Uterus (tissue), 4 donors: Measurements from ENCODE around the gene PIR. TPM values are rescaled to one million over a fixed set of nuclear protein-coding genes. Genes with fewer than 3 reads are reported as not detected.
A peak's percentile ranks its signal among the peaks of the same experiment; 100 is the strongest.

Experiments used
- DNase-seq, 2 donors: peaks; one replicate each; pipeline ENCODE4 v3.0.0-alpha.2; 2019 to 2020
- H3K27ac ChIP-seq, 2 donors: fragments of 200-600 bp; sonication (generic); 1 replicate in 1 of 2; 2 replicates in 1 of 2; pipeline ENCODE4 v1.5.1; 2016 to 2018
- H3K27me3 ChIP-seq, 2 donors: fragments of 200-600 bp; sonication (generic); one replicate each; pipeline ENCODE4 v1.5.1; 2018 to 2019; ENCODE audit warnings: control low read depth in 1 of 2
- H3K36me3 ChIP-seq, 2 donors: fragments of 200-600 bp; sonication (generic); one replicate each; pipeline ENCODE4 v1.5.1; 2019; ENCODE audit warnings: control low read depth in 1 of 2
- H3K4me1 ChIP-seq, 2 donors: fragments of 200-600 bp; sonication (generic); one replicate each; pipeline ENCODE4 v1.5.1; 2018 to 2019; ENCODE audit warnings: control low read depth in 1 of 2
- H3K4me3 ChIP-seq, 2 donors: fragments of 200-600 bp; sonication (generic); 1 replicate in 1 of 2; 2 replicates in 1 of 2; pipeline ENCODE4 v1.5.1; 2018 to 2019; ENCODE audit warnings: mild to moderate bottlenecking in 1 of 2
- H3K9me3 ChIP-seq, 2 donors: fragments of 200-600 bp; sonication (generic); one replicate each; pipeline ENCODE4 v1.5.1; 2019; ENCODE audit warnings: control low read depth in 1 of 2
- CTCF ChIP-seq, 4 experiments: fragments of 200-600 bp in 2 of 4; fragments of 450-650 bp in 2 of 4; sonication (generic) in 2 of 4; IDR thresholded peaks; one replicate each; pipeline ENCODE4 v1.5.1; 2016 to 2019; ENCODE audit warnings: antibody characterized with exemption in 4 of 4, mild to moderate bottlenecking in 2 of 4, moderate library complexity in 1 of 4
- POLR2A ChIP-seq, 2 donors: fragments of 450-650 bp; IDR thresholded peaks; one replicate each; pipeline ENCODE4 v1.6.1; 2016; ENCODE audit warnings: antibody characterized with exemption in 2 of 2, mild to moderate bottlenecking in 1 of 2, moderate library complexity in 1 of 2
- intact Hi-C: fragments of 100-400 bp; cut with DNase I; formaldehyde crosslinking; loops from one replicate; pipeline ENCODE4 v1.15.1; 2023; ENCODE audit warnings: low total_unique reads
- total RNA-seq, 4 donors: library from RNA; depleted of rRNA in 3 of 4; stranded (reverse); fragments of >200 nt in 3 of 4; gene quantifications; one replicate each; pipeline versions ENCODE4 v1.1.0 to v1.2.4, GENCODE V29; 2014 to 2023
- donor health status: DM: yes; HTN: yes; CAD: no.

PIR gene
- total RNA-seq, 4 donors from 2014 or later, result 2.9 to 16.1 (median 12.3) TPM

- H3K27me3 ChIP-seq, result no peaks in the 10 kb centered on the region
- intact Hi-C loops, result no loop called here
- no peak for TF ChIP-seq POLR2A (IDR thresholded peaks at IDR 0.05)
- TF ChIP-seq CTCF (IDR thresholded peaks at IDR 0.05), result no peak
- DNase-seq, result no peak
- H3K36me3 ChIP-seq, result no peaks in the 10 kb centered on the region
- no peak overlapping the region for H3K27ac ChIP-seq
- H3K4me3 ChIP-seq, result no peak overlapping the region
- no peaks in the 10 kb centered on the region for H3K9me3 ChIP-seq
- peaks cover 0 to 2% of the 10 kb centered on the region in 2 donors for H3K4me1 ChIP-seq
Measured at GRCh38 chrX:15496824-15497223, 3.7 kb upstream of the PIR start.

DNA sequence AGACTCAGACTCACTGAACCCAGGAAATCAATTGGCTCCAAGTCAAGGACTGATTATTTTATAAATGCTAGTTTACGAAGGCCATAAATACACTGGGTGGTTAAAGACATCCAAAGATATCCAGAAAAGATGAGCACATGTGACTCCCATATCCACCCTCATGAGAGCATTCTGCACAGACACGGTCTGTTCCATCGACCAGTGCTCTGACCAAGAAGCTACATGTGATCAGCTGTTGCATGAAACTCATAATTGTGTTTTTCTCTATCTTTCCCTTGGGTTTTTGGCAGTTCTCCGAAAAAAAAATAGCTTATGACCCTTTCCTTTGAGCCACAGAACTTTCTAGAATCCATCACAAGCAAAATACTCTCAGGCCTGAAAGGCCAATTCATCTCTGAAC, 2.7 kb upstream of the PIR start:
- H3K4me1 ChIP-seq, result peaks cover 0 to 4% of the 10 kb centered on the region in 2 donors
- H3K27me3 ChIP-seq, result no peaks in the 10 kb centered on the region
- intact Hi-C loops, result no loop called here
- H3K4me3 ChIP-seq, result no peak overlapping the region
- DNase-seq, result no peak
- H3K9me3 ChIP-seq, result no peaks in the 10 kb centered on the region
- H3K36me3 ChIP-seq, result no peaks in the 10 kb centered on the region
- H3K27ac ChIP-seq, result no peak overlapping the region
- TF ChIP-seq POLR2A (IDR thresholded peaks at IDR 0.05), result no peak
- no peak for TF ChIP-seq CTCF (IDR thresholded peaks at IDR 0.05)

DNA sequence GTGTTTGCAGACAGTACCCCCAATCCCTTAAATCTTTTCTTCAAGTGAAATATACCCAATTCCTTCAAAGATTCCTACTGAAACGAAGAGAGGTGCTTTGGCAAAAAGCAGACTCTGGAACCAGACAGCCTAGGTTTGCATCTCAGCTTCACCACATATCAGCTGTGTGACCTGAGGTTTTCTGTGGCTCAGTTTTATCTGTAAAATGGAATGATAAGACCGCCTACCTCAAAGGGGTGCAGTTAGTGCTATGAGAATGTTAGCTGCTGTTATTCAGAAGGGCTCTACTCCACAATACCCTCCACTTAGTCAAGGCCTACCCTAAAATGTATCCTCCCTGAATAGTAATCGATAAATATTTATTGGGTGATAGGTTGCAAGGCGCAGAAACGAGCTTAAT, 664 bp downstream of the PIR start:
- H3K4me3 ChIP-seq, result peak overlapping the region; percentile 37 to 56
- peak overlapping the region; percentile 67 to 70 for H3K27ac ChIP-seq
- H3K9me3 ChIP-seq, result no peaks in the 10 kb centered on the region
- H3K36me3 ChIP-seq, result no peaks in the 10 kb centered on the region
- no peak for TF ChIP-seq POLR2A (IDR thresholded peaks at IDR 0.05)
- TF ChIP-seq CTCF (IDR thresholded peaks at IDR 0.05), result no peak
- H3K27me3 ChIP-seq, result no peaks in the 10 kb centered on the region
- DNase-seq, result no peak
- H3K4me1 ChIP-seq, result peaks cover 0 to 4% of the 10 kb centered on the region in 2 donors
- intact Hi-C loops, result no loop called here

DNA sequence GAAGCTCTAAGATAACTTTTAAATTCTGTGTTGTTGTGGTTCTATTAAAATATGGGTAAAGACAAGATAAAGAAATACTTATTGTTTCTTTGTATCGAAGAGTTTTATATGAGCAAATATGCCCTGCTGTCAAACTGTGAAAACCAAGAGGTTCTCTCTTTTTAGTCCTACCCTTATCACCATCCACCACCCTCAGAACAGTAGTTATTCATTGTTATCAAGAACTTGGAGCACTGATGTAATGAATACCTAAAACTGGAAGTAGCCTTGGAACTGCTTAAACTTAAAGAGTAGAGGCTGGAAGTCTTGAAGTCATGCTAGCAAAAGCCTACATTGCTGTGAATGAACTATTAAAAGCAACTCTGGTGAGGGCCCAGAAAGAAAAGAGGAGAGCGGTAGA, 9.2 kb downstream of the PIR start:
- intact Hi-C loops, result no loop called here
- no peaks in the 10 kb centered on the region for H3K4me1 ChIP-seq
- no peak overlapping the region for H3K4me3 ChIP-seq
- no peaks in the 10 kb centered on the region for H3K36me3 ChIP-seq
- H3K27ac ChIP-seq, result no peak overlapping the region
- no peak for DNase-seq
- TF ChIP-seq POLR2A (IDR thresholded peaks at IDR 0.05) (no peak), CTCF (IDR thresholded peaks at IDR 0.05) (no peak)
- no peaks in the 10 kb centered on the region for H3K27me3 ChIP-seq
- no peaks in the 10 kb centered on the region for H3K9me3 ChIP-seq

DNA sequence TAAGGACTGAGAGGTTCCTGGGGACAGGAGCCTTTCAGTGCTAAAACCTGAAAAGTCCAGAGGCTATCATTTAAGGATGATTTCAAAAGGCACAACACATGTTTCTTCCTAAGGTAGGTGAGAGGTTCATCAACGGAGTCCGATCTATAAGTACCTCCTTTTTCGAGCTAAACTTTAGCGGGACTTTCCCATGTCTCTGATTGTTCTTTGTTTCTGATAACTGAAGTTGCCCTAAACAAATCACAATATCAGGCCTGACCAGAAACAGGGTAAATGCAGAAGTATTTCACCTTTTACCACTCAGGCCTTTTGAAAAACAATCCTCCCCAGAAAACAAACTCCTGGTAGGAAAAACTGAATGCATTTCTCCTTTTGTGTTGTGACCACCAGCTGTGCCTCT, 17.6 kb downstream of the PIR start:
- H3K4me1 ChIP-seq, result no peaks in the 10 kb centered on the region
- no peak for TF ChIP-seq CTCF (IDR thresholded peaks at IDR 0.05)
- no peaks in the 10 kb centered on the region for H3K9me3 ChIP-seq
- no peak for DNase-seq
- H3K36me3 ChIP-seq, result no peaks in the 10 kb centered on the region
- H3K27me3 ChIP-seq, result peaks cover 0 to 8% of the 10 kb centered on the region in 2 donors
- peak overlapping the region in 1 of 2 donors; percentile 34 for H3K27ac ChIP-seq
- H3K4me3 ChIP-seq, result no peak overlapping the region
- intact Hi-C loops, result no loop called here
